Hepatocyte (in vitro differentiated cells): Measurements from ENCODE around the gene OR6N2.

Experiments
- EZH2 ChIP-seq: fragments of 200-600 bp; sonication (generic); IDR thresholded peaks from 2 replicates; pipeline ENCODE4 v1.6.1; 2016; ENCODE audit warnings: antibody characterized with exemption, mild to moderate bottlenecking, borderline replicate concordance
- EZH2phosphoT487 ChIP-seq: fragments of 200-600 bp; sonication (generic); IDR thresholded peaks from one replicate; pipeline ENCODE4 v1.6.1; 2018; ENCODE audit warnings: antibody characterized with exemption, mild to moderate bottlenecking, low read depth, moderate library complexity; ENCODE audit not compliant: unreplicated experiment, severe bottlenecking
- TF ChIP-seq, protein P1 (sequence below): fragments of 200-600 bp; sonication (generic); IDR thresholded peaks from 2 replicates; pipeline ENCODE4 v1.5.1; 2016; ENCODE audit warnings: antibody characterized with exemption, mild to moderate bottlenecking; ENCODE audit not compliant: poor library complexity

- TF ChIP-seq, protein P1, sequence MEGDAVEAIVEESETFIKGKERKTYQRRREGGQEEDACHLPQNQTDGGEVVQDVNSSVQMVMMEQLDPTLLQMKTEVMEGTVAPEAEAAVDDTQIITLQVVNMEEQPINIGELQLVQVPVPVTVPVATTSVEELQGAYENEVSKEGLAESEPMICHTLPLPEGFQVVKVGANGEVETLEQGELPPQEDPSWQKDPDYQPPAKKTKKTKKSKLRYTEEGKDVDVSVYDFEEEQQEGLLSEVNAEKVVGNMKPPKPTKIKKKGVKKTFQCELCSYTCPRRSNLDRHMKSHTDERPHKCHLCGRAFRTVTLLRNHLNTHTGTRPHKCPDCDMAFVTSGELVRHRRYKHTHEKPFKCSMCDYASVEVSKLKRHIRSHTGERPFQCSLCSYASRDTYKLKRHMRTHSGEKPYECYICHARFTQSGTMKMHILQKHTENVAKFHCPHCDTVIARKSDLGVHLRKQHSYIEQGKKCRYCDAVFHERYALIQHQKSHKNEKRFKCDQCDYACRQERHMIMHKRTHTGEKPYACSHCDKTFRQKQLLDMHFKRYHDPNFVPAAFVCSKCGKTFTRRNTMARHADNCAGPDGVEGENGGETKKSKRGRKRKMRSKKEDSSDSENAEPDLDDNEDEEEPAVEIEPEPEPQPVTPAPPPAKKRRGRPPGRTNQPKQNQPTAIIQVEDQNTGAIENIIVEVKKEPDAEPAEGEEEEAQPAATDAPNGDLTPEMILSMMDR, result no peak
- TF ChIP-seq EZH2, result no peak
- no peak for TF ChIP-seq EZH2phosphoT487
Measured at GRCh38 chr1:158752155-158752712, 28.8 kb downstream of the OR6N2 start.
